Measurements from ENCODE around the gene PRRG3.

Gene PRRG3

DNA sequence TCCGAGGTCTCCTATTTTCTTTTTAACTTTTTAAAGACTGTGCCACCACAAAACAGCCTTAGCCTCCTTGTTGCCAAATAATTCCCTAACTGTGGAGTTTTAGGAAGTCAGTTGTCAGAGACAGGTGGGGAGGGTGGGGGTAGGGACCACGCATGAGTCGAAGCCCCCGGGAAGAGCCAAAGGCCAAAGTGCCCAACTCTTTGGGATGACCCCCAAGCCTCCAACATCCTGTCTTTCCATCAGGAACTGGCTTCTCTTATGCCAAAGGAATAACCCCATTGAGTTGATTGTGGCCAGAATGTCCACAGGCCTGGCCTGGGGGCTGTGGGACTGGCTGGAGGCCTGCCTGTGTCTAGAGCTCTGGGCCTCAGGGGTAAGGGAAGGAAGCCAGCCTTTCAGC lies 5.8 kb downstream of the PRRG3 start:
- TF ChIP-seq, protein P1, sequence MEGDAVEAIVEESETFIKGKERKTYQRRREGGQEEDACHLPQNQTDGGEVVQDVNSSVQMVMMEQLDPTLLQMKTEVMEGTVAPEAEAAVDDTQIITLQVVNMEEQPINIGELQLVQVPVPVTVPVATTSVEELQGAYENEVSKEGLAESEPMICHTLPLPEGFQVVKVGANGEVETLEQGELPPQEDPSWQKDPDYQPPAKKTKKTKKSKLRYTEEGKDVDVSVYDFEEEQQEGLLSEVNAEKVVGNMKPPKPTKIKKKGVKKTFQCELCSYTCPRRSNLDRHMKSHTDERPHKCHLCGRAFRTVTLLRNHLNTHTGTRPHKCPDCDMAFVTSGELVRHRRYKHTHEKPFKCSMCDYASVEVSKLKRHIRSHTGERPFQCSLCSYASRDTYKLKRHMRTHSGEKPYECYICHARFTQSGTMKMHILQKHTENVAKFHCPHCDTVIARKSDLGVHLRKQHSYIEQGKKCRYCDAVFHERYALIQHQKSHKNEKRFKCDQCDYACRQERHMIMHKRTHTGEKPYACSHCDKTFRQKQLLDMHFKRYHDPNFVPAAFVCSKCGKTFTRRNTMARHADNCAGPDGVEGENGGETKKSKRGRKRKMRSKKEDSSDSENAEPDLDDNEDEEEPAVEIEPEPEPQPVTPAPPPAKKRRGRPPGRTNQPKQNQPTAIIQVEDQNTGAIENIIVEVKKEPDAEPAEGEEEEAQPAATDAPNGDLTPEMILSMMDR (IDR thresholded peaks at IDR 0.05; ENCODE audit: extremely low read depth, missing control alignments), result no peak

GRCh38 chrX:151701531-151701930 lies 6.3 kb downstream of the PRRG3 start:
- TF ChIP-seq, protein P1 (IDR thresholded peaks at IDR 0.05; ENCODE audit: extremely low read depth, missing control alignments), result no peak

More for the DNA sequence above, 5.8 kb downstream of the PRRG3 start:
- no peak for DNase-seq (ENCODE audit: low spot score)

GRCh38 chrX:151702026-151702714 lies 6.9 kb downstream of the PRRG3 start:
- DNase-seq (ENCODE audit: low spot score), result no peak
- TF ChIP-seq, protein P1 (IDR thresholded peaks at IDR 0.05; ENCODE audit: extremely low read depth, missing control alignments), result no peak

More at GRCh38 chrX:151701531-151701930, 6.3 kb downstream of the PRRG3 start:
- no peak for DNase-seq (ENCODE audit: low spot score)

DNA sequence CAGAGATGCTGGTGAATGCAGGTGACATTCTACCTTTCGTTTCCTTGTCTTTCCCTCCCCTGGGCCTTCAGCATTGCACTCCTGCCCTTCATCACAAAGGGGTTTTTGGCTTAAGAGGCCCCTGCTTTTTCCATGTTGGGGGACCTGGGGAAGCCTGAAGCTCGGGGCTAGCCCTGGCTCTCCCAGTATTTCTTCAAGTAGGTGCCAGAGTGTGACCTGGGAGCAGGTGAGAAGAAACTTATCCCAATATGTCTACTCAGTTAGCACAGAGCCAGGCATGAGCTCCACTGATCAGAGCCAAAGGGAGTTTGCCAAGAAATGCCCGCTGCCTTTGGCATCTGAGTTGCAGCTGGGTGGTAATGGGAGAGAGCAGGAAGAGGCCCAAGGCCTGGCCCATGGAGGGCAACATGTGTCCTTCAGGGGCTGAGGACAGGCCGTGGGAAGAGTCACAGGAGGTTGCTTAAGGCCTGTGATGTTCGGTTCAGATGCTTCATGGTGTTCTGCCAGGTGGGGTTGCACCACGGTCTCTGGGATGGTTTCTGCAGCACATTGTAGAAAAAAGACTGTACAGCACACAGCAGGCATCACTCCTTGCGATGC lies 7.6 kb downstream of the PRRG3 start:
- TF ChIP-seq, protein P1 (IDR thresholded peaks at IDR 0.05; ENCODE audit: extremely low read depth, missing control alignments), result no peak
- no peak for DNase-seq (ENCODE audit: low spot score)

GRCh38 chrX:151703487-151703886 lies 8.2 kb downstream of the PRRG3 start:
- TF ChIP-seq, protein P1 (IDR thresholded peaks at IDR 0.05; ENCODE audit: extremely low read depth, missing control alignments), result no peak
- no peak for DNase-seq (ENCODE audit: low spot score)

GRCh38 chrX:151704041-151704663 lies 8.9 kb downstream of the PRRG3 start:
- TF ChIP-seq, protein P1 (IDR thresholded peaks at IDR 0.05; ENCODE audit: extremely low read depth, missing control alignments), result no peak
- no peak for DNase-seq (ENCODE audit: low spot score)

GRCh38 chrX:151708821-151709220 lies 13.6 kb downstream of the PRRG3 start:
- no peak for DNase-seq (ENCODE audit: low spot score)
- TF ChIP-seq, protein P1 (IDR thresholded peaks at IDR 0.05; ENCODE audit: extremely low read depth, missing control alignments), result no peak
